Type B pancreatic cell (in vitro differentiated cells): Measurements from ENCODE around the gene KSR1. TPM values are rescaled to one million over a fixed set of nuclear protein-coding genes. Genes with fewer than 3 reads are reported as not detected.

Source experiments
- DNase-seq: peaks from one replicate; pipeline ENCODE4 v3.0.0; 2021; ENCODE audit warnings: mixed read lengths; ENCODE audit not compliant: unreplicated experiment; ENCODE audit errors: extremely low spot score
- H3K27ac Mint-ChIP-seq: 2 replicates; pipeline ENCODE4 v1.8.0; 2021; ENCODE audit warnings: mild to moderate bottlenecking, mixed read lengths
- H3K27me3 Mint-ChIP-seq: 2 replicates; pipeline ENCODE4 v1.8.0; 2021; ENCODE audit warnings: mixed read lengths
- H3K36me3 Mint-ChIP-seq: 2 replicates; pipeline ENCODE4 v1.8.0; 2021; ENCODE audit warnings: mixed read lengths
- H3K4me1 Mint-ChIP-seq: one replicate; pipeline ENCODE4 v1.8.0; 2021; ENCODE audit warnings: mixed read lengths; ENCODE audit not compliant: unreplicated experiment
- H3K4me3 Mint-ChIP-seq: 2 replicates; pipeline ENCODE4 v1.8.0; 2021; ENCODE audit warnings: mild to moderate bottlenecking, mixed read lengths
- H3K9me3 Mint-ChIP-seq: 2 replicates; pipeline ENCODE4 v1.8.0; 2021; ENCODE audit warnings: mixed read lengths
- total RNA-seq: library from RNA; stranded (reverse); gene quantifications from 2 replicates; pipeline ENCODE4 v1.2.1, GENCODE V29; 2021; ENCODE audit warnings: low replicate concordance
- TF ChIP-seq, protein P1 (sequence below): fragments of 200-600 bp; sonication (generic); conservative IDR thresholded peaks from 2 replicates; pipeline ENCODE4 v1.5.0; 2021; ENCODE audit warnings: antibody characterized with exemption, mild to moderate bottlenecking

KSR1 gene
- total RNA-seq, 1 donor from 2014 or later, result 57.8 TPM

DNA sequence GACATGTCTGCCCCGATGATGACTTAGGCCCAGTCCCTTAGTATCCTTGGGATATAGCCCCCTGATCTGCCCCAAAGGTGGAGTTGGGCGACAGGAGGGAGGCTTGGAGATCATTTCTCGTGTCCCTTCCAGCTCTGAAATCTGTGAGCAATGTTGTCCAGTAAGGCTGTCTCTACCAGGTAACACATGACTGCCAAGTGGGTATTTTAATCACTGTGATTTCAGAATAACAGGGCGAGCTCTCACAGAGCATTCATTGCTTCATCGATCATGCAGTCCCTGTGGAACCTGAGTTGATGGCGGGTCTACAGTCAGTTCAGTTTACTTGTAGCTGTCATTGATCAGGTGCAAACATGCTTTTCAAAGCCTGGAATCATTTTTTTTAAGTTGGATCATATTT lies 39.2 kb downstream of the KSR1 start:
- Mint-ChIP-seq H3K4me1 (peaks cover 68% of the 10 kb centered on the region), H3K9me3 (no peaks in the 10 kb centered on the region), H3K27ac (peak overlapping the region; percentile 96), H3K27me3 (peaks cover 3% of the 10 kb centered on the region), H3K36me3 (peaks cover 6% of the 10 kb centered on the region), H3K4me3 (peak overlapping the region; percentile 75)
- TF ChIP-seq, protein P1, sequence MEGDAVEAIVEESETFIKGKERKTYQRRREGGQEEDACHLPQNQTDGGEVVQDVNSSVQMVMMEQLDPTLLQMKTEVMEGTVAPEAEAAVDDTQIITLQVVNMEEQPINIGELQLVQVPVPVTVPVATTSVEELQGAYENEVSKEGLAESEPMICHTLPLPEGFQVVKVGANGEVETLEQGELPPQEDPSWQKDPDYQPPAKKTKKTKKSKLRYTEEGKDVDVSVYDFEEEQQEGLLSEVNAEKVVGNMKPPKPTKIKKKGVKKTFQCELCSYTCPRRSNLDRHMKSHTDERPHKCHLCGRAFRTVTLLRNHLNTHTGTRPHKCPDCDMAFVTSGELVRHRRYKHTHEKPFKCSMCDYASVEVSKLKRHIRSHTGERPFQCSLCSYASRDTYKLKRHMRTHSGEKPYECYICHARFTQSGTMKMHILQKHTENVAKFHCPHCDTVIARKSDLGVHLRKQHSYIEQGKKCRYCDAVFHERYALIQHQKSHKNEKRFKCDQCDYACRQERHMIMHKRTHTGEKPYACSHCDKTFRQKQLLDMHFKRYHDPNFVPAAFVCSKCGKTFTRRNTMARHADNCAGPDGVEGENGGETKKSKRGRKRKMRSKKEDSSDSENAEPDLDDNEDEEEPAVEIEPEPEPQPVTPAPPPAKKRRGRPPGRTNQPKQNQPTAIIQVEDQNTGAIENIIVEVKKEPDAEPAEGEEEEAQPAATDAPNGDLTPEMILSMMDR, result no peak
- DNase-seq, result no peak

DNA sequence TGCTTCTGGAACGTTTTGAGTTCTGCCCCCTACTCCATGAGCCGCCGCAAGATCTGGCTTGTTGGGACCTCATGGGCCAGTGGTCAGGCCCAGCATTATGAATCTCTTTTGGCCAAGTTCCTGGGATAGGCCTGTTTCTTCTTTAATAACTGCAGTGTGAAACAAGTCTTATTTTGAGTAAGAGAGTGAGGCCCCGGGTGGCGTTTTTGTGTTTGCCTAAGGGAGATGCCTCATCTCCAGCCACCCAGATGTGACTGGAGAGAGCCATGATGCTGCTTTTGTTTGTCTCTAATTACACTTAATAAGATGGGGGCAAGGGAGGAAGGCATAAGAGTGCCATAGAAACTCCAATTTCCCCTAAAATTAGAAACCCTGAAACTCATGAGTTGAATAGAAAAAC lies 39.8 kb downstream of the KSR1 start:
- Mint-ChIP-seq H3K36me3 (peaks cover 9% of the 10 kb centered on the region), H3K27ac (peak overlapping the region; percentile 96), H3K27me3 (peaks cover 3% of the 10 kb centered on the region), H3K9me3 (no peaks in the 10 kb centered on the region), H3K4me1 (peaks cover 63% of the 10 kb centered on the region), H3K4me3 (peak overlapping the region; percentile 75)
- no peak for DNase-seq
- TF ChIP-seq, protein P1, result no peak

DNA sequence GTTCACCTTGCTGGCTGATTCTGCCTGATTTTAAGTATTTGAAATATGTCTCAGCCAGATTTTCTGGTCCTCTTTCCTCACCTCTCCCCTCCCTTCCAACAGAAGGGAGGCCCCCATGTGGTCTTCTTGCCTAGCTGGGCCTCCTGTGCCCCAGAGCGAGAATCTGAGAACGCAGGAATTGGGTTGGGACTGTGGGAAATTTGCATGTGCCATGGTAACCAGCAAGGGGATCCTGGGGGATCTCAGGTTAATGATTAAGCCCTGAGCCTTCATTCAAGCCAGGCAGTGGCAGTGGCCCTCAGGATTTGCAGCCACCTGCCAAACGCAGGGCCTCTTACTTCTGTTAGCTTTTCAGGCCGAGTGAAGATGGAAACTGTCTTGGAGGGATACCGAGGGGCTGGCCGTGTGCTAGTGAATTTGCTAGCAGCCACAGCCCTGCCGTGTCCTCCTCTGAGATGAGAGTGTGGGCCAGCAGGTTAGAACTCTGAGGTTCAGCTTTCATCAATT lies 40.2 kb downstream of the KSR1 start:
- H3K4me3 Mint-ChIP-seq, result peak overlapping the region; percentile 76

DNA sequence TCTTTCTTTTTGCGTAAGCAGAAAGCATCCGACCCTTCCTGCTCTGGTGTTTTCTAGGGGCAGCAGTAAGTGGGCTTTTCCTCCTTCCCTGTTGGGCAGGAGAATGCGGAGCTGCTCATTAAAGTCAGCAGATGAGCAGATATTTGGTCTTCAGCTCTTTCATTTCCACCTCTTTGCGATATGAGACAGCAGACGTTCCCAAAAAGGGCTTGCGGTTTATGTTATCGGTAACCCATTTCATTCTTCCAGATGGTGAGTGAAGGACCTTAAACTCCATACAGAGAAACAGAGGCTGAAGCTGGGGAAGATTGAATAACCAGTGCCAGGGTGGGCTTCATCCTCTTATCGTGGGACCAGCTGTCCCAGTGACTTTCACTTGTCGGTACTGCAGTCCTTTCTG lies 40.7 kb downstream of the KSR1 start:
- DNase-seq, result no peak
- Mint-ChIP-seq H3K4me1 (peaks cover 55% of the 10 kb centered on the region), H3K36me3 (peaks cover 9% of the 10 kb centered on the region), H3K27me3 (peaks cover 3% of the 10 kb centered on the region), H3K27ac (peak overlapping the region; percentile 96), H3K4me3 (peak overlapping the region; percentile 76), H3K9me3 (no peaks in the 10 kb centered on the region)
- TF ChIP-seq, protein P1, result no peak

More for the DNA sequence above, 40.2 kb downstream of the KSR1 start:
- peaks cover 9% of the 10 kb centered on the region for H3K36me3 Mint-ChIP-seq
- TF ChIP-seq, protein P1, result no peak
- no peak for DNase-seq
- H3K27ac Mint-ChIP-seq, result peak overlapping the region; percentile 96
- peaks cover 3% of the 10 kb centered on the region for H3K27me3 Mint-ChIP-seq
- no peaks in the 10 kb centered on the region for H3K9me3 Mint-ChIP-seq
- peaks cover 60% of the 10 kb centered on the region for H3K4me1 Mint-ChIP-seq

DNA sequence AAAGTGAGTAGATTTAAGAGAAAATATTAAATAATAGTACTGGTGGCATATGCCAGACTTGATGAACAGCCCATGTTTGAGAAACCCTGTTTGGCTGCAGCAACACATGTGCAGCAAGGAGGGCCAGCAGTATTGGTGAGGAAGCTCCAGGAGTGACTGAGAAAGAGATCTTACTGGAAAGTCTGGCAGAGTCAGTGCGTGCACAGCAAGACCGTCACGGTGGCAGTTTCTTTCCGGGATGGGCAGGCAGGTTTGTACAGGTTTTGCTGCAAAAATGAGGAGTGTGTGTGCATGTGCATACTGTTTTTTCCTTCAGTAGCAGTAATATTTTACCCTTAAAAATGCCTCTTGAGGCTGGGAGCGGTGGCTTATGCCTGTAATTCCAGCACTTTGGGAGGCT lies 41.4 kb downstream of the KSR1 start:
- DNase-seq, result no peak
- Mint-ChIP-seq H3K4me1 (peaks cover 52% of the 10 kb centered on the region), H3K27ac (peak overlapping the region; percentile 96), H3K9me3 (no peaks in the 10 kb centered on the region), H3K27me3 (peaks cover 3% of the 10 kb centered on the region), H3K4me3 (peak overlapping the region; percentile 76), H3K36me3 (peaks cover 9% of the 10 kb centered on the region)
- TF ChIP-seq, protein P1, result no peak
